ENCODE results near the gene TM4SF18. TPM values are rescaled to one million over a fixed set of nuclear protein-coding genes. Genes with fewer than 3 reads are reported as not detected.

The TM4SF18 gene
- total RNA-seq, 3 donors from 2014 or later (not counting 1 experiment from before 2014, with no cell fraction given), result not detected

Other genes starting within 250 kb of the TM4SF18 start
- 10 to 100 TPM; 15.0 to 19.0 (median 18.3) TPM for gene HLTF, start 247.1 kb downstream of the TM4SF18 start, total RNA-seq
- 10 to 100 TPM; 19.6 to 35.5 (median 24.7) TPM for gene HPS3, start 204.0 kb downstream of the TM4SF18 start, total RNA-seq
- not detected for gene CP, start 111.8 kb downstream of the TM4SF18 start, total RNA-seq
- gene TM4SF1, start 44.0 kb upstream of the TM4SF18 start, total RNA-seq, result not detected
- gene TM4SF4, start 141.1 kb upstream of the TM4SF18 start, total RNA-seq, result not detected

Data from natural killer cell (primary cell).